Karpas-422 (cell line): Measurements from ENCODE around the gene POM121. TPM values are rescaled to one million over a fixed set of nuclear protein-coding genes. Genes with fewer than 3 reads are reported as not detected.
"Not testable (repeated sequence)": the region's sequence is repeated elsewhere in the genome, so short reads cannot be mapped to it uniquely, and the experiment has no call there.

ENCODE experiments used
- DNase-seq: peaks from one replicate; pipeline ENCODE4 v3.0.0-alpha.2; 2015
- H2AFZ ChIP-seq: fragments of 200-600 bp; sonication (generic); 2 replicates; pipeline ENCODE4 v1.6.1; 2014; ENCODE audit warnings: antibody characterized with exemption, low read length, mixed read lengths
- H3K27ac ChIP-seq: fragments of 200-600 bp; sonication (generic); 2 replicates; pipeline ENCODE4 v1.5.1; 2014; ENCODE audit warnings: mild to moderate bottlenecking, low read length, moderate library complexity
- H3K27me3 ChIP-seq: fragments of 200-600 bp; sonication (generic); 2 replicates; pipeline ENCODE4 v1.6.1; 2014; ENCODE audit warnings: low read length, mixed read lengths
- H3K36me3 ChIP-seq: fragments of 200-600 bp; sonication (generic); 2 replicates; pipeline ENCODE4 v1.6.1; 2014; ENCODE audit warnings: low read length, mixed read lengths; ENCODE audit not compliant: insufficient read depth
- H3K4me1 ChIP-seq: fragments of 200-600 bp; sonication (generic); 2 replicates; pipeline ENCODE4 v1.6.1; 2014; ENCODE audit warnings: mild to moderate bottlenecking, low read length, mixed read lengths
- H3K4me2 ChIP-seq: fragments of 200-600 bp; sonication (generic); 2 replicates; pipeline ENCODE4 v1.6.1; 2014; ENCODE audit warnings: low read length, low read depth, mild to moderate bottlenecking; ENCODE audit not compliant: poor library complexity, severe bottlenecking
- H3K4me3 ChIP-seq: fragments of 200-600 bp; sonication (generic); 2 replicates; pipeline ENCODE4 v1.5.1; 2014; ENCODE audit warnings: mild to moderate bottlenecking, antibody characterized with exemption, low read length, mixed read lengths
- H3K79me2 ChIP-seq: fragments of 200-600 bp; sonication (generic); 2 replicates; pipeline ENCODE4 v1.6.1; 2014; ENCODE audit warnings: mild to moderate bottlenecking, low read length, mixed read lengths
- H3K9ac ChIP-seq: fragments of 200-600 bp; sonication (generic); 2 replicates; pipeline ENCODE4 v1.6.0; 2014; ENCODE audit warnings: low read length
- H3K9me2 ChIP-seq: fragments of 200-600 bp; sonication (generic), shearing (Covaris generic); replicated peaks from 2 replicates; pipeline ENCODE4 v1.6.0; 2014; ENCODE audit warnings: mild to moderate bottlenecking, low read length, moderate library complexity; ENCODE audit not compliant: insufficient read depth
- H3K9me3 ChIP-seq: fragments of 300-700, 200-600 bp; sonication (generic); 2 replicates; pipeline ENCODE4 v1.6.1; 2014; ENCODE audit warnings: low read length, mixed read lengths
- H4K20me1 ChIP-seq: fragments of 200-600 bp; sonication (generic); 2 replicates; pipeline ENCODE4 v1.6.1; 2014; ENCODE audit warnings: mild to moderate bottlenecking, antibody characterized with exemption, low read length, low read depth; ENCODE audit not compliant: insufficient read depth
- total RNA-seq: library from RNA; depleted of rRNA; stranded (reverse); fragments of >200 nt; shearing (Covaris generic); gene quantifications from 2 replicates; pipeline ENCODE4 v1.2.3, GENCODE V29; 2014; ENCODE audit warnings: low replicate concordance

POM121 gene
- total RNA-seq, 1 experiment from 2014 or later, result 18.2 TPM

DNA sequence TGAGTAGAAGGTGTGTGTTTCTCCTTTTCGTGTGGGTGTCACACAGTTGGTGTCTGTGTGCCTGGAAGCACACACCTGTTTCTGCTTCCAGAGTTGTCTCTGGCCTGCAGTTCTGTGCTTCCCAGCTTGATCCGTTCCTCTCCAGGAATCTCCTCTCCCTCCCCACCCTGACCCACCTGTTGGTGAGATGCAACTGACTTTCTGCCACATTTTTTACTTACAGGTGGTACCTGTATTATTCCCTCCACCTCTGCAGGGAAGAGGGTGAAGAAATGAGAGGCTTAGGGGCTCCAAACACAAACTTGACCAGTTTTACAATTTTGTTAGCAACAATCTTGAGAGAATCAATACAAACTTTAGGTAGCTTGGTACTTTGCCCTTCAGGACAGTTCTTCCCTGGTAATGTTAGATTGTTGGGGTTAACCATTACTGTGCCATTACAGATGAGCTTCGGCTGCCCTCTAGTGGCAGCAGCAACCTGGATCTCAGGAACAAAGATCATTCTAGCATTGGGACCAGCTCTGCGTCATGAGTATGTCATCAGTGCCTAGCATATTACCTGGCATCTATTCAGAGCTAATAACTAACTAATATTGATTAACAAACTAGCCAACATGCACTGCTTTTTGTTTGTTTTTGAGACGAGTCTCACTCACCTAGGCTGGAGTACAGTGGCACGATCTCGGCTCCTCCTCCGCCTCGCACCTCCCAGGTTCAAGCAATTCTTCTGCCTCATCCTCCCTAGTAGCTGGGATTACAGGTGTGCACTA is 10.0 kb upstream of the POM121 start:
- H3K79me2 ChIP-seq, result peaks cover 46% of the 10 kb centered on the region
- not testable (repeated sequence) for H3K27me3 ChIP-seq, H2AFZ ChIP-seq, H3K4me1 ChIP-seq, H3K27ac ChIP-seq, H4K20me1 ChIP-seq, H3K4me2 ChIP-seq, H3K9me2 ChIP-seq, H3K4me3 ChIP-seq, H3K9me3 ChIP-seq, H3K9ac ChIP-seq
- DNase-seq, result peak; percentile 77
- H3K36me3 ChIP-seq, result peaks cover 18% of the 10 kb centered on the region

DNA sequence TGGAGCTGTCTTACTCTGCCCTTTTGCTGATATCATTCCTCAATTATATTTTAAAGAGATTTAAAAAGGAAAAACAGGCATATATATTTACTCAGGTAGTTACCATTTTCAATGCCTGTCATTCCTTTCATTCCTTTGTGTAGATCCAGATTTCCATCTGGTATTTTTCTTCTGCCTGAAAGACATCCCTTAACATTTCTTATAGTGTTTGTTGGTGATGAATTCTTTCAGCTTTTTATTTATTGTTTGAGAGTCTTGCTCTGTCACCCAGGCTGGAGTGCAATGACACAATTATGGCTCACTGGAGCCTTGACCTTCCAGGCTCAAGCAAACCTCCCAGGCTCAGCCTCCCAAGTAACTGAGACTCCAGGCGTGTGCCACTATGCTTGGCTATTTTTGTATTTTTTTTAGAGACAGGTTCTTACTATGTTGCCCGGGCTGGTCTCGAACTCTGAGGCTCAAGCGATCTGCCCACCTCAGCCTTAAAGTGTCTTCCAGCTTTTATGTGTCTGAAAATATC is 5.6 kb upstream of the POM121 start:
- Histone ChIP-seq H4K20me1 (peaks cover 8% of the 10 kb centered on the region; the same call in 1 of the 2 replicates), H3K27me3 (no peaks in the 10 kb centered on the region), H3K4me2 (no peak overlapping the region), H3K27ac (no peak overlapping the region), H3K9me2 (no peaks in the 10 kb centered on the region), H3K9ac (no peak overlapping the region), H3K9me3 (no peaks in the 10 kb centered on the region), H3K4me3 (no peak overlapping the region), H3K36me3 (peaks cover 20% of the 10 kb centered on the region), H3K79me2 (peaks cover 68% of the 10 kb centered on the region), H2AFZ (no peak overlapping the region), H3K4me1 (peaks cover 9% of the 10 kb centered on the region)
- DNase-seq, result peak; percentile 34

DNA sequence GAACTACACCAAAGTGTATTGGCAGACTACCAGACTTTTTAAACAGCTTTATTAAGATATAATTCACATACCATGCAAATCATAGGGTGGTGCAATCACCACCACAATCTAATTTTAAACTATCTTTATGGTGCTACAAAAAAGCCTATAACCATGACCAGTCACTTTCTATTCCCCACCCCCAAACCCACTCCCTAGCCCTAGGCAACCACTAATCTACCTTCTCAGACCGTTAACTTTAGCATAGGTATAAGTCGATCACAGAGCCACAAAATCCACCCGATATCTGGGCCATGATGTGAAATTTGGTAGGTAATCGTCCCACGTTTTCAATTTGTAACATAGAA is 536 bp upstream of the POM121 start:
- DNase-seq, result peak; percentile 75
- H3K4me1 ChIP-seq, result peaks cover 17% of the 10 kb centered on the region
- H3K9me3 ChIP-seq, result no peaks in the 10 kb centered on the region
- H3K9me2 ChIP-seq, result no peaks in the 10 kb centered on the region
- H3K79me2 ChIP-seq, result peaks cover 62% of the 10 kb centered on the region
- peaks cover 35% of the 10 kb centered on the region for H3K36me3 ChIP-seq
- H4K20me1 ChIP-seq, result peaks cover 8% of the 10 kb centered on the region; the same call in 1 of the 2 replicates
- H3K27me3 ChIP-seq, result no peaks in the 10 kb centered on the region
- H3K27ac ChIP-seq, result peak overlapping the region; percentile 82
- peak overlapping the region; percentile 77 for H3K4me2 ChIP-seq
- peak overlapping the region; percentile 79 for H3K4me3 ChIP-seq
- peak overlapping the region; percentile 84 for H3K9ac ChIP-seq
- no peak overlapping the region for H2AFZ ChIP-seq

DNA sequence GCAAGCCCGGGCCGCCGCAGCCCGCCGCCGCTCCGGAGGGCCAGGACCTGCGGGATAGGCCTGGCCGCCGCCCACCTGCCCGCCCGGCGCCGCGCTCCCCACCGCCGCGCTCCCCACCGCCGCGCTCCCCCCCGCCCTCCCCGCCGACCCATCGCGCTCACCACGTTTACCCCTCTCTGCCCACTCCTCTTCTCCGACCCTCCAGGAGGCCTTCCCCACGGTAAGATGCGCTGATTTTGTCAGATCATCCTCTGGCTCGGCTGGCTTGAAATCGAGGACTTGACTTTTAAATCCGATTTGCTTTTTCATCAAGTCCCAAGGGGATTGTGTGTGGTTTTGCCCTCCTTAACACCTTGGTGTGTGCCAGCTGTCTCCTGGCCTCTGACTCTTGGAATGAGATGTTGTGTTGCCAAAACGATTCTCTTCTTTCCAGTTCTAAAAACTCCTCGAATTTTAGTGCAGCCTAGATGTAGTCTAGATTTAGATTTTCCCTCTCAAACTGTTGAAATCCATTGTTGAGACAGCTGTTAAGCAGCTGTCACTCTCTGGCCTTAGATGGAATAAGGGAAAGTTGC is 738 bp downstream of the POM121 start:
- Histone ChIP-seq H3K4me3 (peak overlapping the region; percentile 79), H3K9ac (peak overlapping the region; percentile 84), H3K27ac (no peak overlapping the region; the same call in 1 of the 2 replicates), H4K20me1 (peaks cover 8% of the 10 kb centered on the region; the same call in 1 of the 2 replicates), H3K36me3 (peaks cover 32% of the 10 kb centered on the region), H2AFZ (no peak overlapping the region), H3K27me3 (no peaks in the 10 kb centered on the region), H3K79me2 (peaks cover 53% of the 10 kb centered on the region), H3K4me1 (peaks cover 17% of the 10 kb centered on the region), H3K9me2 (no peaks in the 10 kb centered on the region), H3K9me3 (no peaks in the 10 kb centered on the region), H3K4me2 (peak overlapping the region; percentile 77)
- DNase-seq, result peak; percentile 52

DNA sequence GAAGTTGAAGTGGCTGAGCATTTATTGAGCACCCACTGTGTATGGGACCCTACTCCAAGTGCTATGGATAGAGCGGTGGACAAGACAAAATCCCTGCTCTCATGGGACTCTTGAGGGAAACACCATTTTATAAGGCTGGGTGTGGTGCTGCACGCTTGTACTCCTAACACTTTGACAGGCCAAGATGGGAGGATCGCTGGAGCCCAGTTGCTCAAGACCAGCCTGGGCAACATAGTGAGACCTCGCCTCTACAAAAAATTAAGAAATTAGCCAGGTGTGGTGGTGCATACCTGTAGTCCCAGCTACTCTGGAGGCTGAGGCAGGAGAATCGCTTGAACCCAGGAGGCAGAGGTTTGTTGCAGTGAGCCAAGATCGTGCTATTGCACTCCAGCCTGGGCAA is 2.9 kb downstream of the POM121 start:
- H3K9ac ChIP-seq, H3K4me3 ChIP-seq, H3K27ac ChIP-seq, H3K4me2 ChIP-seq, DNase-seq, H3K9me2 ChIP-seq, H3K9me3 ChIP-seq, H3K27me3 ChIP-seq, H2AFZ ChIP-seq, H4K20me1 ChIP-seq: not testable (repeated sequence)
- Histone ChIP-seq H3K36me3 (peaks cover 37% of the 10 kb centered on the region), H3K4me1 (peaks cover 17% of the 10 kb centered on the region), H3K79me2 (peaks cover 33% of the 10 kb centered on the region)

DNA sequence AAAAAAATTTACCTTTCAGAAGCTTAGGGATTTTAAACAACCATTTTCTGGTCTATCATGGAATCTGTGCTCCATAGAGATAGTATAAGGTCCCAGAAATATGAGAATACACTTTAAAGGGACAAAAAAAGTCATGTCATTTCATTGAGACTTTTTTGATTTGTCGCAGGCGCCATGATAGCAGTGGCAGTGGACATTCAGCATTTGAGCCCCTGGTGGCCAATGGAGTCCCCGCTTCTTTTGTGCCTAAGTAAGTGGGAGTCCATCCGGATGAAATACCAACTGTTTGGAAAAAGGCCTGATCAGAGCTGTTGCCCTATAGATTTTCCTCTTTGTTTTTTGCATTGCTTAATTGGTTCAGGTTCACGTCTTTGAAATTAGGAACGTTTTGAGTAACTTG is 3.3 kb downstream of the POM121 start:
- H4K20me1 ChIP-seq, H3K9me3 ChIP-seq, H3K9ac ChIP-seq, H3K27me3 ChIP-seq, H3K4me2 ChIP-seq, DNase-seq, H2AFZ ChIP-seq, H3K27ac ChIP-seq, H3K4me3 ChIP-seq, H3K9me2 ChIP-seq: not testable (repeated sequence)
- Histone ChIP-seq H3K4me1 (peaks cover 15% of the 10 kb centered on the region), H3K36me3 (peaks cover 37% of the 10 kb centered on the region), H3K79me2 (peaks cover 31% of the 10 kb centered on the region)

DNA sequence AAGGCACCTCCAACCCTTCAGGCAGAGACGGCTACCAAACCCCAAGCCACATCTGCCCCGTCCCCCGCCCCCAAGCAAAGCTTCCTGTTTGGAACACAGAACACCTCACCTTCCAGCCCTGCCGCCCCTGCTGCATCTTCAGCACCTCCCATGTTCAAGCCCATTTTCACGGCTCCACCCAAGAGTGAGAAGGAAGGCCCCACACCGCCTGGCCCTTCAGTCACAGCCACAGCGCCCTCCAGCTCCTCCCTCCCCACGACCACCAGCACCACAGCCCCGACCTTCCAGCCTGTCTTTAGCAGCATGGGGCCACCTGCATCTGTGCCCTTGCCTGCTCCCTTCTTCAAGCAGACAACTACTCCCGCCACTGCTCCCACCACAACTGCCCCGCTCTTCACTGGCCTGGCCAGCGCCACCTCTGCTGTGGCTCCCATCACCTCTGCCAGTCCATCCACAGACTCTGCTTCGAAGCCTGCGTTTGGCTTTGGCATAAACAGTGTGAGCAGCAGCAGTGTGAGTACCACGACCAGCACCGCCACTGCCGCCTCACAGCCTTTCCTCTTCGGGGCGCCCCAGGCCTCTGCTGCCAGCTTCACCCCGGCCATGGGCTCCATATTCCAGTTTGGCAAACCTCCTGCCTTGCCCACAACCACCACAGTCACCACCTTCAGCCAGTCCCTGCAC is 17.3 kb downstream of the POM121 start:
- H3K36me3 ChIP-seq, H3K4me3 ChIP-seq, DNase-seq, H3K9ac ChIP-seq, H3K27ac ChIP-seq, H3K4me1 ChIP-seq, H4K20me1 ChIP-seq, H2AFZ ChIP-seq, H3K4me2 ChIP-seq, H3K27me3 ChIP-seq, H3K79me2 ChIP-seq, H3K9me2 ChIP-seq, H3K9me3 ChIP-seq: not testable (repeated sequence)

DNA sequence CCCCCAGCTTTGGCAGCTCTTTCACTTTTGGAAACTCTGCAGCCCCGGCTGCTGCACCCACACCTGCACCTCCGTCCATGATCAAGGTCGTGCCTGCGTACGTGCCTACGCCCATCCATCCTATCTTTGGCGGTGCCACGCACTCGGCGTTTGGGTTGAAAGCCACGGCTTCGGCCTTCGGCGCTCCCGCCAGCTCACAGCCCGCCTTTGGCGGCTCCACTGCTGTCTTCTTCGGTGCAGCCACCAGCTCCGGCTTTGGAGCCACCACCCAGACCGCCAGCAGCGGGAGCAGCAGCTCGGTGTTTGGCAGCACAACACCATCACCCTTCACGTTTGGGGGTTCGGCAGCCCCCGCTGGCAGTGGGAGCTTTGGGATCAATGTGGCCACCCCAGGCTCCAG is 18.1 kb downstream of the POM121 start:
- H3K4me3 ChIP-seq, H3K9me3 ChIP-seq, H4K20me1 ChIP-seq, H3K4me2 ChIP-seq, H3K27me3 ChIP-seq, H3K27ac ChIP-seq, H2AFZ ChIP-seq, DNase-seq, H3K79me2 ChIP-seq, H3K4me1 ChIP-seq, H3K9ac ChIP-seq, H3K9me2 ChIP-seq, H3K36me3 ChIP-seq: not testable (repeated sequence)
